IPS DF 4.7 (cell line): Measurements from ENCODE around the gene NFAT5.
A peak's percentile ranks its signal among the peaks of the same experiment; 100 is the strongest.

ENCODE experiments used
- DNase-seq: peaks from one replicate; pipeline ENCODE4 v3.0.0-alpha.2; 2013; ENCODE audit warnings: low spot score; ENCODE audit errors: extremely low read depth

The NFAT5 gene

DNA sequence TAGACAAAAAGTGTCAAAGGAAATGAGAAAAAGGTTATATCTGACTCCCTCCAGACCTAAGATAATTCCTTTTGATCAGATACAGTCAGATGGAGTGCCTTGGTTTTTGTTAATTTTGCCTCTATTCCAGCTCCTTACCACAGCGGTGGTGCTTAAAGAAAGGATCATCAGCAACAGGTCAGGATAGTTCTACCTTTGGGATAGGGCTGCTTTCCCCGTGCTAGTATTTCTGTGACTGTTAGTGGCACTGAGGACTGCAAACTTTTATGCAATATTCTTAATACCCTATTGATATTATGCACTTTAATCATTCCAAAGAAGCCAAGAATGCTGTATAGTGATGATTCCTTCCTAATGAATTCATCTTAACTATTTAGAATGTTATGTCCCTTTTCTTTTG is 136.1 kb downstream of the NFAT5 start:
- DNase-seq, result no peak

DNA sequence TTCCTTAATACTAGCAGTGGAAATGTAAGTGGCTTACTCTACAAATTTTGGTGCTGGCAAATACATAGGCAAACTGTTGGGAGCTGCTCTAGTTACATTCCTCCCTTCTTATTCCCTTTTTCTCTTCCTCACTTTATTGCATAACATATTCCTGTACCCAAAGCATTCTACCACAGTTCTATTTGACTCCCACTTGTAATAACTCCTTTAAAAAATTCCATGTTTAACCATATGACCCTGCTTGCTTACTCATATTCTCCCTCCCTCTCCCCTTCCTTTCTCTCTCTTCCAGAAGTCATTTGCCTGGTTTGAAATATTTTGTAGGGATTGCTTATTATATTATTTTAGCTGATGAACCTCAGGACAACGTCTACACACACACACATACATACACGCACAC is 137.9 kb downstream of the NFAT5 start:
- no peak for DNase-seq

DNA sequence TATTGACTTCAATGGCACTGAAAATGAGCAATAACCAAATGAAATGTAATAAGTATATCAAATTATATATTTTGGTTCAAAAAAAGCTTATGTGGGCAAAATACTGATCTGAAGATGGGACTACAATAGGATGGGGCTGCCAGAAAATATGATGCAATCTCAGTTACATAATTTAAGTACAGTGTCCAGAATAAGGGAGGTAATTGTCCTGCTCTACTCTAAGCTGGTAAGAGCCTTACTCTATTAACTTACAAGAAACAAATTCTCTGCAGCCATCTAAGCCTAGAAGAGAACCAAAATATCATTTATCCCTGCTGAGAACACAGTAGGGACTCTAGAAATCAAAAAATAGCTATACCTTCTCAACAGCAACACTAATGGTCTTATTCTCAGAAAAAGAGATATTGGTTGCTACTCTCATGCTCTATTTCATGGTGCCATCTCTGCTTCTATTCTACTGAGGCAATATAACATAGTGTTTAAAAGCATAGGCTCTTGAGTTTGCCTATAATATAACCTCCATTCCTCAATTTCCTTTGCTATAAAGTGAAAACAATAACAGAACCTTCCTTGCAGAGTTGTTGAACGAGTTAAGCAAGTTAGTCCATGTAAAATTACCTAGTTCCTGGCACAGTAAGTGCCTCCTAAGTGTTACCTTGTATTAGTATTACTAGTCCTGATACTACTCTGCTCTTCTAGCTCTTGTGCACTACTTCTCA is 140.6 kb downstream of the NFAT5 start:
- DNase-seq, result no peak

- DNase-seq, result no peak
Measured at GRCh38 chr16:69706975-69707340, 141.2 kb downstream of the NFAT5 start.

DNA sequence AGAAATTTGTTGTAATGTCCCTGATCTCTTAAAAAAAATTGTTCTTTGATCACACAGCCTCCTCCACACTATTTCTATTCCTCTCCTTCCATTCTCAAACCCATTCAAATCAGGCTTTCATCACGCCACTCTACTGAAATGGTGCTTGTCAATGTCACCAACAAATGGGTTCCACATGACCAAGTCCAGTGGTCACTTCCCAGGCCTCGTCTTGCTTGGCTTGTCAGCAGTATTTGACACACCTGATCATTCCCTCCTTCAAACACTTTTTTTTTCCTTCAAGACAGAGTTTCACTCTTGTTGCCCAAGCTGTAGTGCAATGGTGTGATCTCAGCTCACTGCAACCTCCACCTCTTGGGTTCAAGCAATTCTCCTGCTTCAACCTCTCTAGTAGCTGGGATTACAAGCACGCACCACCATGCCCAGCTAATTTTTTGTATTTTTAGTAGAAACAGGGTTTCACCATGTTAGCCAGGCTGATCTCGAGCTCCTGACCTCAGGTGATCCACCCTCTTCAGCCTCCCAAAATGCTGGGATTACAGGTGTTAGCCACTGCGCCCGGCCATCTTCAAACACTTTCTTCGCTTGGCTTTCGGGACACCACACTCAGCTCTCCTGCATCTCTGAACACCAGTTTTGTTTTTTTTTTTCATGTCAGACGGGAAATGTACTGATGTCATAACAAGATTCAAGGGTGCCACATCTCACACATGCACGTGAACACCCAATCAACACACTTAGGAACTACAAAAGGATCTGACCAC is 142.3 kb downstream of the NFAT5 start:
- DNase-seq, result no peak

DNA sequence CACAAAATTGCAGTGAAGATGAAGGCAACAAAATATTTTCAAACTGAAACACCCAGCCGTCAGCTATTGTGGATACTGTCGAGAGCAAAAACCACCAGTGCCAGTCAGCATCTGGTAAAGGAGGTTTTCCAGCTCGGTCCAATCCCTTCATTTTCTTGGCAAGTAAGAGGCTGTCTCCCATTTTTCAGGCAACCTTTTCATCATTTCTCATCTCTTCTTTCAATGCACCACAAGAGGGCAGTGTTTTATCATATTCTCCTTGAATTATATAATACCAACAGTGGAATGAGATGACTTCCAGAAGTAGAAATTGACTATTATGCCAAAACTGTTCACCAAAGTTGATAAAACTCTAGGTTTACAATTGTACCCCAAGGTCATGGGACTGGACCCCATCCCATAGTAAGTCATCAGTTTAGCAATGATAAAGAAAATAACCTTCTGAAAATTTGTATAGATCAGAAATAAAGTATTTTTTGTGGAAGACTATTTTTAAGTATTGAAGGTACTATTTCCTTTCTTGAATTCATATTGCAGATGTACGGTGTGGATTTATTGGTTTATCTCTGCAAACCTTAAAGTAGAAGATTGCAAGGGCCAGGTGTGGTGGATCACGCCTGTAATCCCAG is 143.8 kb downstream of the NFAT5 start:
- DNase-seq, result no peak

GRCh38 chr16:69711115-69711740 is 145.5 kb downstream of the NFAT5 start:
- no peak for DNase-seq

DNA sequence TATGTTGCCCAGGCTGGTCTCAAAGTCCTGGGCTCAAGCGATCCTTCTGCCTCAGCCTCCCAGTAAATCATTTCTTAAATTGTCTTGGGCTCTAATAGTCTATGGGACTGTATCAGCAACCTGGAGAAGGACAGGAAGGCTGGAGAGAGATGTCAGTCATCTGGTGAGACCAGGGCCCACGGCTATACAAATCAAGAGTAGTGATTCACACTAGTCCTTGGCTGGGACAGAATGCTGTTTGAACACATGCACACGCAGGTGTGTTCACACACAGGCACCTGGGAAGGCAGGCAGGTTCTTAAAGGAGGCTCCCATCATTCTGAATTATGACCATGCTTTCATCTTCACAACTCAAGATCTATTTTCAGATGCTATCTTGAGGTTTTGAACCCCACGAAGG is 146.5 kb downstream of the NFAT5 start:
- no peak for DNase-seq

GRCh38 chr16:69712914-69713581 is 147.3 kb downstream of the NFAT5 start:
- no peak for DNase-seq

DNA sequence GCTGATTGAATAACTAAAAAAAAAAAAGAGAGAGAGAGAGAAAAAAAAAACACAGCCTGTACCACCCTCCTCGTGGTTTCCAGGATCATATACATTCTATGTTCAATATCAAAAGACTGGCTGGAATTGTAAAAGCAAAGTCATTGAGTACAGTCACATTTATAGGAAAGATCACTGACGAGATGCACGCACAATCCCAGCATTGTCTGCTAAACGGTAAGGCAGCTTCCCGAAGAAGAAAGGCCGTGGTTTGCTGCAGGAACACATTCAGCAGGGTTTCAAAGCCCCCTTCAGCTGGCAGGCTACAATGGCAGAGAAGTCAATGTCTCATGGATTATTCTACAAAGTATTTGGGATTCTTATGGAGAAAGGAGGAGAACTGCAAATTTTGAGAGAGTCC is 151.3 kb downstream of the NFAT5 start:
- no peak for DNase-seq

DNA sequence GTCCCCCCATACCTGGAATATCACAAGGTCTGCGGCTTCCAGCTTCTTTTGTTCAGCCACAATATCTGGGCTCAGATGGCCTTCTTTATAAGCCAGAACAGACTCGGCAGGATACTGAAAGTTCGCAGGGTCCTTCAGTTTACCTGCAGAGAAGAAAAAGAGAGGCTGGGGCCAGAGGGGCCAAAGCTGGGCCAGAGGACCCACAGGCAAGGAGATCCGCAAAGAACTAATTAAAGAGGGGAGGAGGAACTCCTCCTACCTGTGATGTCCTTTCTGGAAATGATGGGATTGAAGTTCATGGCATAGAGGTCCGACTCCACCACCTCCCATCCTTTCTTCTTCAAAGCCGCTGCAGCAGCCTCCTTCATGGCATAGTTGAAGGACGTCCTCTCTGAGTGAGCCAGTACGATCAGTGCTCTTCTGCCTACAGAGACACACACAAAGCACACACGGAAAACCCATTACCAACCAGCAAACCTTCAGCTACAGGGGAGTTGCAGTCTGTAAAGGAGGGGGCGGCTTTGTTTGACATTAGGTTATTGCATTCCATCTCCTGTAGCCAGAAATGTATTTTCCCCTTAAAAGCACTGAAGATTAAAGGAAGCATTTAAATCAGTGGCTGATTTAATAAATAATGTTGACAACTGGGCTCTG is 152.5 kb downstream of the NFAT5 start:
- no peak for DNase-seq

- DNase-seq, result no peak
Measured at GRCh38 chr16:69720822-69721430, 155.2 kb downstream of the NFAT5 start.

DNA sequence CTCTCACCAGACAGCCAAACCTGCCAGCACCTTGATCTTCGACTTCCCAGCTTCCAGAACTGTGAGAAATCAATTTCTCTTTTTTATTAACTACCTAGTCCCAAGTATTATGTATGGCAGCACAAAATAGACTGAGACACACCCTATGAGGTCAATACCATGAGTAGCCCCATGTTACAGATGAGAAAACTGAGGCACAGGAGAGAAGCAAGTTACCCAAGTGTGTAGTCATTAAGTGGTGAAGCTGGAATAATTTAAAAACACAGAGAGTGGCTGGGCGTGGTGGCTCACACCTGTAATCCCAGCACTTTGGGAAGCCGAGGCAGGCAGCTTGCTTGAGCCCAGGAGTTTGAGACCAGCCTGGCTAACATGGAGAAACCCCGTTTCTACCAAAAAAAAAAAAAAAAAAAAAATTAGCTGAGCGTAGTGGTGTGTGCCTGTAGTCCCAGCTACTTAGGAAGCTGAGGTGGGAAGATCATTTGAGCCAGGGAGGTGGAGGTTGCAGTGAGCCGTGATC is 155.7 kb downstream of the NFAT5 start:
- no peak for DNase-seq

DNA sequence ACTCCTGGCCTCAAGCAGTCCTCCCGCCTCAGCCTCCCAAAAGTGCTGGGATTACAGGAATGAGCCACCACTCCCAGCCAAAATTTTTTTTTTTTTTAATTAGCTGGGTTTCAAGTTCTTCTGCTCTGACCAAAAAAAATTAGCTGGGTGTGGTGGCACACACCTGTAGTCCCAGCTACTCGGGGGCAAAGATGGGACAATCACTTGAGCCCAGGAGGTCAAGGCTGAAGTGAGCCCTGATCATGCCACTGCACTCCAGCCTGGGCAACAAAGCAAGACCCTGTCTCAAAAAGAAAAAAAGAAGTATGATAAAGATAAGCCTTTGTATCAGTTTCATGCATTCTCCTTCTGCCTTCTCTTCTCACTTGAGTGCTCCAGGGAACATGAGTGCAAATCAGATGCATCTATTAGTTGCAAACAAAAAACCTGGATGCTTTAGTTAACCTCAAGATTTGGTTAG is 158.7 kb downstream of the NFAT5 start:
- no peak for DNase-seq

DNA sequence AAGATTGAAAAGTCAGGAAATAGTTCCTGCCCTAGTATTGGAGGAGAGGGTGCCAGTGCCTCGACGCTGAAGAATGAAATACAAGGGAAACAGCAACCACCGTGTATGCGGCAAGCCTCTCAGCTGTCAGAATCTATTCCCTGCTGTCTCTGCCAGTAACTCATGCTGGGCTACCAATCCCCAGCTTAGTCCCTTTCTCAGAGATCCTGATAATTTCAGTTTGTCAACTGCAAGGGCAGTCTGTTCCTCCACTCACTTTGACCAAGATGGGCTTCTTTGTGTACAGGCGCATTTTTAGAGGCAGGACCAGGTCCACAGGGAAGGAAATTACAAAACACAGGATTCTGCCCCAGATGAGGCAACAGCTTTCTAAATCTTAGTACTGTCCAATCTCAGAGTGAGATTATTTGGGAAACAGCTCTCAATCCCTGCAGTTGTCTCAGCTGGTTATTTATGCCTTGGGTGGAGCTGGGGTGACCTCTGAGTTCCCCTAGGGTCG is 159.3 kb downstream of the NFAT5 start:
- DNase-seq, result no peak

DNA sequence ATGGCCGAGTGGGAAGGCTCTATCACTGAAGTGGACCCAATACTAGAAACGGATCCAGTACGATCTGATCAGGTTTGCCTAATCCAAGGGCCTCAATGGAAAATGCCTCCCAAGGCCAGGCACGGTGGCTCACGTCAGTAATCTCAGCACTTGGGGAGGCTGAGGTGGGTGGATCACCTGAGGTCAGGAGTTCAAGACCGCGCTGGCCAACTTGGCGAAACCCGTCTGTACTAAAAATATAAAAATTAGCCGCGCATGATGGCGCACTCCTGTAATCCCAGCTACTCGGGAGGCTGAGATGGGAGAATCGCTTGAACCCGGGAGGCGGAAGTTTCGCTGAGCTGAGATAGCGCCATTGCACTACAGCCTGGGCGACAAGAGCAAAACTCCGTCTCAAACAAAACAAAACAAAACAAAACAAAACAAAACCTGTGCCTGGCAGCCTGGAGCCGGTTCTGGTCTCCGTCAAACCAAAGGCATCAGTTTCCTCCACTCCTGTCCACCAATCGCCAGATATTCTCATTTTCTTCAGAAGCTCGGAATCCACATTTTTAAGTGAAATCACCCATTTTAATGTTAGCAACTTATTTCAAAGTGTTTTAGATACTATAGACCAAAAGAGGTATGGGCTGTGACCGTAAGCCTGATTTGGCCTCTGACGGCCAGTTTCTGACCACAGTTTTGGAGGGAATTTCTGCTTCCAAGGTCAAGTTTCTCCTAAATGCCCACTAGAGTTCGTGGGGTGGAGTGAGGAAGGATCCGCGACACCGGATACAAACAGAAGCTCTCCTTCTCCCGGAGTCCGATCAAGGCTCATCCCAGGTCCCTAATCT is 159.9 kb downstream of the NFAT5 start:
- DNase-seq, result no peak

GRCh38 chr16:69726313-69727060 is 160.7 kb downstream of the NFAT5 start, which contains the start of gene NQO1:
Gene NQO1, minus strand, starts transcription at chr16:69726560. Its CDS starts 121 bp downstream, at chr16:69726439.
- peak; percentile 79 for DNase-seq

DNA sequence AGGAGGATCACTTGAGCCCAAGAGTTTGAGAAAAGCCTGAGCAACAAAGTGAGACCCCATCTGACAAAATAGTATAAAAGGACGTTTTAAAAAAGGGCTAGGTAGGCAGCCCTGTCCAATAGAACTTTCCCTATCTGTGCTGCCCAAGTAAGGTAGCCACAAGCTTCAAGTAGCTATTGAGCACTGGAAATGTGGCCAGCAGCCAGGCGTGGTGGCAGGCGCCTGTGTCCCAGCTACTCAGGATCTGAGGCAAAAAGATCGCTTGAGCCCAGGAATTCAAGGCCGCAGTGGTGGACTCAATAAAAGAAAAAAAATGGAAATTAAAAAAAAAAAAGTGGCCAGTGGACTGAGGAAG is 162.1 kb downstream of the NFAT5 start:
- DNase-seq, result no peak
